Left lung (tissue), 10 donors: ENCODE data around the gene LPCAT1. TPM values are rescaled to one million over a fixed set of nuclear protein-coding genes. Genes with fewer than 3 reads are reported as not detected.

Source experiments
- ATAC-seq: fragments of 200-7000 bp; cut with Tn5 transposase; one replicate; pipeline ENCODE4 v1.9.1; 2020; ENCODE audit warnings: moderate library complexity
- DNase-seq, 4 donors: peaks; one replicate each; pipeline ENCODE4 v3.0.0-alpha.2; 2013 to 2020
- H3K27ac ChIP-seq, 2 donors: fragments of 200-600 bp; sonication (generic) in 1 of 2; one replicate each; pipeline versions ENCODE4 v1.5.0 to v1.8.0; 2020 to 2021
- H3K27me3 ChIP-seq, 2 donors: fragments of 200-600 bp; sonication (generic) in 1 of 2; one replicate each; pipeline versions ENCODE4 v1.5.0 to v1.8.0; 2020 to 2021
- H3K36me3 ChIP-seq, 2 donors: fragments of 200-600 bp; sonication (generic) in 1 of 2; one replicate each; pipeline versions ENCODE4 v1.5.0 to v1.8.0; 2020 to 2021
- H3K4me1 ChIP-seq, 2 donors: fragments of 200-600 bp; one replicate each; pipeline ENCODE4 v1.8.0; 2021
- H3K4me3 ChIP-seq, 2 donors: fragments of 200-600 bp; sonication (generic) in 1 of 2; one replicate each; pipeline versions ENCODE4 v1.5.0 to v1.8.0; 2020 to 2021; ENCODE audit warnings: mild to moderate bottlenecking in 1 of 2
- H3K9me3 ChIP-seq, 2 donors: fragments of 200-600 bp; sonication (generic) in 1 of 2; one replicate each; pipeline versions ENCODE4 v1.5.0 to v1.8.0; 2020 to 2021
- intact Hi-C, 2 donors: fragments of 100-400 bp; cut with DNase I; formaldehyde crosslinking; loops; one replicate each; pipeline versions ENCODE4 v1.11.2 to v1.14.2; 2022
- polyA plus RNA-seq, 6 donors: library from polyadenylated mRNA; unstranded; fragments of 120-200 nt; gene quantifications; one replicate each; pipeline ENCODE4 v1.2.1, GENCODE V29; 2013; ENCODE audit not compliant: insufficient read length in 6 of 6
- total RNA-seq, 2 donors: library from RNA; stranded (reverse); fragmentation: NEBNext Ultra II Directional; extraction: Animal tissue kit (Norgen Biotek cat#: 25700); gene quantifications; one replicate each; pipeline ENCODE4 v1.2.1, GENCODE V29; 2021
- TF ChIP-seq, protein P1 (sequence below), 2 donors: fragments of 200-600 bp; sonication (generic) in 1 of 2; IDR thresholded peaks; one replicate each; pipeline versions ENCODE4 v1.5.0 to v1.8.0; 2021; ENCODE audit warnings: antibody characterized with exemption in 2 of 2
- donor health status: DM: no; HTN: yes; CAD: no.
- donor health status: DM: no; HTN: no; CAD: no.

Gene LPCAT1
- total and polyA plus RNA-seq, 8 donors: 106 to 751 (median 148) TPM

DNA sequence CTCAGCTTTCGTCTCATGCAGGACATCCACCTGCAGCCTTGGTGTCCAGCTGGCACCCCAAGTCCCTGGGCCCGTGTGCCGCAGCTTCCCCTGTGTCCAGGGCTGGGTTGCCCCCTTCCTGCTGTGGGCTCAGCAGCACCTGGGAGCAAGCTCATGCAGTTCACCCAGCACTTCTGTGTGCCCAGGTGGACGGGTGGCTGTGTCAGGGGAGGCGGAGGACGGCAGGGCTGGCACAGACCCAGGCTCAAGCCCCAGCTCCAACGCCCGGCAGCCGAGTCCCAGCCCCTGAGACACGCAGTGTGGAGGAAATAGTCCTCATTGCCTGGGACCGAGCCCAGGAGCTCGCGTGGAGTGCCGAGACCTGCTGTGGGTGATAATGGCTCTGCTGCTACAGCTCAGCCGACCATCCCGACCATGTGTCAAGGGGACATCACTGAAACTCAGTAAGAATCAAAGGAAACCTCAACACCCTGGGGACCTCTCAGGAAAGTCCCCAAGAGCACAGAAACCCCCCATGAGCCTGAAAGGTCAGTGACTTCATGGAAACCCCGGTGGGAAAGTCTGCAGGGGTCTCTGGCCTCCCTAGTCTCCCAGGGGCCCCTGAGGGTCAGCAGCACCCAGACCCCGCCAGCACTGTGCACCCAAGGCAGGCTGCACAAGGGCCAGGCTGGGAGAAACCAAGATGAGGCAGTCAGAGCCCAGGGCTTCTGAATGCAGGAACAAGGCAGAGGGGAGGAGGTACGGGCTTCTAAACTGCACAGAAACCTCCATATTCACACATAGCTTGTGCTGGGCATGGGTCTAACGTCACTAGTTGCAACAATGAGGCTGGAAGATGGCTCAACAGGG is 38.8 kb downstream of the LPCAT1 start:
- intact Hi-C loops: no loop called here
- Histone ChIP-seq H3K36me3 (peaks cover 0 to 89% of the 10 kb centered on the region in 2 donors), H3K27me3 (no peaks in the 10 kb centered on the region), H3K9me3 (no peaks in the 10 kb centered on the region), H3K27ac (no peak overlapping the region), H3K4me3 (no peak overlapping the region), H3K4me1 (peaks cover 0 to 37% of the 10 kb centered on the region in 2 donors)
- ATAC-seq (no peak), DNase-seq (peak in 1 of 4 donors; percentile 70)
- TF ChIP-seq, protein P1, sequence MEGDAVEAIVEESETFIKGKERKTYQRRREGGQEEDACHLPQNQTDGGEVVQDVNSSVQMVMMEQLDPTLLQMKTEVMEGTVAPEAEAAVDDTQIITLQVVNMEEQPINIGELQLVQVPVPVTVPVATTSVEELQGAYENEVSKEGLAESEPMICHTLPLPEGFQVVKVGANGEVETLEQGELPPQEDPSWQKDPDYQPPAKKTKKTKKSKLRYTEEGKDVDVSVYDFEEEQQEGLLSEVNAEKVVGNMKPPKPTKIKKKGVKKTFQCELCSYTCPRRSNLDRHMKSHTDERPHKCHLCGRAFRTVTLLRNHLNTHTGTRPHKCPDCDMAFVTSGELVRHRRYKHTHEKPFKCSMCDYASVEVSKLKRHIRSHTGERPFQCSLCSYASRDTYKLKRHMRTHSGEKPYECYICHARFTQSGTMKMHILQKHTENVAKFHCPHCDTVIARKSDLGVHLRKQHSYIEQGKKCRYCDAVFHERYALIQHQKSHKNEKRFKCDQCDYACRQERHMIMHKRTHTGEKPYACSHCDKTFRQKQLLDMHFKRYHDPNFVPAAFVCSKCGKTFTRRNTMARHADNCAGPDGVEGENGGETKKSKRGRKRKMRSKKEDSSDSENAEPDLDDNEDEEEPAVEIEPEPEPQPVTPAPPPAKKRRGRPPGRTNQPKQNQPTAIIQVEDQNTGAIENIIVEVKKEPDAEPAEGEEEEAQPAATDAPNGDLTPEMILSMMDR (IDR thresholded peaks at IDR 0.05): no peak

GRCh38 chr5:1483856-1484729 is 39.7 kb downstream of the LPCAT1 start:
- Histone ChIP-seq H3K27ac (no peak overlapping the region), H3K27me3 (no peaks in the 10 kb centered on the region), H3K4me1 (peaks cover 0 to 37% of the 10 kb centered on the region in 2 donors), H3K4me3 (no peak overlapping the region), H3K9me3 (no peaks in the 10 kb centered on the region), H3K36me3 (peaks cover 0 to 84% of the 10 kb centered on the region in 2 donors)
- TF ChIP-seq, protein P1 (IDR thresholded peaks at IDR 0.05): no peak
- ATAC-seq (no peak), DNase-seq (peak in 1 of 4 donors; percentile 54)
- intact Hi-C loops: no loop called here

DNA sequence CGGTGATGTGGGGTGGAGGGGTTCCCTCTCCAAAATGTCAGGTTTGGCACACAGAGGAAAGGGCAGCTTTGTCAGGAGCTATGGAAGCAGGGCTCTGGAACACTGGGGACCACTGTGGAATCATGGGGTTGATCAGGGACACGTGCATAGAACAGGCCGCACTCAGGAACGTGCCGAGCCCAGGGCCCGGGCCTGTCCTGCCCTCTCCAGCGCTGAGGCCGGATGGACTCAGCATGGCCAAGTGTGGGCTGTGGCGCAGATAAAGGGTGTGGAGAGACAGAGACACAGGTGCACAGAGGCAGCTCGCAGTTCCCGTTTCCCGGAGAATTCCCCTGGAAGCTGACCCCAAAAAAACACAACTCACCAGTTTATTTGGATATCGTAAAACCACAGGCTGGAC is 40.7 kb downstream of the LPCAT1 start:
- DNase-seq (peak in 1 of 4 donors; percentile 61), ATAC-seq (no peak)
- intact Hi-C loops: no loop called here
- peak overlapping the region in 1 of 2 donors; percentile 60 for H3K27ac ChIP-seq
- TF ChIP-seq, protein P1 (IDR thresholded peaks at IDR 0.05): no peak
- no peaks in the 10 kb centered on the region for H3K9me3 ChIP-seq
- H3K4me1 ChIP-seq: peaks cover 0 to 41% of the 10 kb centered on the region in 2 donors
- H3K4me3 ChIP-seq: no peak overlapping the region
- H3K27me3 ChIP-seq: no peaks in the 10 kb centered on the region
- peaks cover 0 to 84% of the 10 kb centered on the region in 2 donors for H3K36me3 ChIP-seq

- peak in 1 of 4 donors; percentile 73 for DNase-seq
- Histone ChIP-seq H3K9me3 (no peaks in the 10 kb centered on the region), H3K27me3 (no peaks in the 10 kb centered on the region), H3K4me3 (no peak overlapping the region), H3K4me1 (peaks cover 0 to 47% of the 10 kb centered on the region in 2 donors), H3K27ac (peak overlapping the region in 1 of 2 donors; percentile 89), H3K36me3 (peaks cover 0 to 82% of the 10 kb centered on the region in 2 donors)
- no peak for ATAC-seq
- intact Hi-C loops: no loop called here
- TF ChIP-seq, protein P1 (IDR thresholded peaks at IDR 0.05): no peak
These were observed 41.8 kb downstream of the LPCAT1 start for GRCh38 chr5:1481959-1482331.
